ENCODE data around the gene IRX5.

Gene IRX5

DNA sequence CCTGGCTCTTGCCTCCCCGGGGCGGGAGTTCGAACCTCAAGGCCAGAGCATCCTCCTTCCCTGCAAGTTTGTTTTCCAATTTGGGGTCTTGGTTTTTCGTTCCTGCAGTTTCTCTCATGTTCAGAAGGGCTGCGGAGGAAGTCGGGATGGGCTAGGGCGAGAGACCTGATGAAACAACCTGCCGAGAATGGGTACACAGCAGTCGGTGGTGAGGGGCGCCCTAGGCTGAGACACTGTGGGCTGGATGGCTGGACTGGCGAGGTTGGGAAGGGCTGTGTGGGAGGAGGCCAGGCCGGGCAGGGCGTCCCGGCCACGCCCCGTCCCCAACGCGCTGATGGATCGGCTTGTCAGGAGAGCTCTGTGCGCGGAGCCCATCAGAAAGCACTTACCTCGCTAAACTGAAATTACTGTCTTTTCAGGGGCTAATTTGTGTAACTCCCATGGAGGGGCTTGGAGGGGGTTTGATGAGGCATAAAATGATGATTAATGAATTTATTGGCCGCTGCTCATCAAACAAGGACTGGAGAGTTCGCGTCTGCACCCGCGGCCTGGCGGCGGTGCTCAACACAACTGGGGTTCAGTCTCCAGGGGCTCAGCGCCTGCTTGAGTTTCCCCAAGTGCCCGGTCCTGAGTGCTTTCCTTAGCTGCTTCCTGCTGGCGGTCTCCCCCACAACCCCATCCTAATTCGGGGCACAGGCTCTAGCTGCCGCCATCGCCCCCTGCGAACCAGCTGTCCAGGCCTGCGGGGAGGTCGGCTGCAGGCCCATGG lies 9.0 kb downstream of the IRX5 start:
- H3K9me3 Mint-ChIP-seq: peaks cover 4% of the 10 kb centered on the region
- no peaks in the 10 kb centered on the region for H3K36me3 Mint-ChIP-seq (ENCODE audit: low read depth)
- H3K4me1 Mint-ChIP-seq: peaks cover 16% of the 10 kb centered on the region
- peaks cover 100% of the 10 kb centered on the region for H3K27me3 Mint-ChIP-seq (ENCODE audit: low read depth, poor library complexity)
- peak; percentile 72 for DNase-seq
- no peak overlapping the region for H3K27ac Mint-ChIP-seq
- TF ChIP-seq, protein P1, sequence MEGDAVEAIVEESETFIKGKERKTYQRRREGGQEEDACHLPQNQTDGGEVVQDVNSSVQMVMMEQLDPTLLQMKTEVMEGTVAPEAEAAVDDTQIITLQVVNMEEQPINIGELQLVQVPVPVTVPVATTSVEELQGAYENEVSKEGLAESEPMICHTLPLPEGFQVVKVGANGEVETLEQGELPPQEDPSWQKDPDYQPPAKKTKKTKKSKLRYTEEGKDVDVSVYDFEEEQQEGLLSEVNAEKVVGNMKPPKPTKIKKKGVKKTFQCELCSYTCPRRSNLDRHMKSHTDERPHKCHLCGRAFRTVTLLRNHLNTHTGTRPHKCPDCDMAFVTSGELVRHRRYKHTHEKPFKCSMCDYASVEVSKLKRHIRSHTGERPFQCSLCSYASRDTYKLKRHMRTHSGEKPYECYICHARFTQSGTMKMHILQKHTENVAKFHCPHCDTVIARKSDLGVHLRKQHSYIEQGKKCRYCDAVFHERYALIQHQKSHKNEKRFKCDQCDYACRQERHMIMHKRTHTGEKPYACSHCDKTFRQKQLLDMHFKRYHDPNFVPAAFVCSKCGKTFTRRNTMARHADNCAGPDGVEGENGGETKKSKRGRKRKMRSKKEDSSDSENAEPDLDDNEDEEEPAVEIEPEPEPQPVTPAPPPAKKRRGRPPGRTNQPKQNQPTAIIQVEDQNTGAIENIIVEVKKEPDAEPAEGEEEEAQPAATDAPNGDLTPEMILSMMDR (IDR thresholded peaks at IDR 0.05): no peak
- no peak overlapping the region for H3K4me3 Mint-ChIP-seq

DNA sequence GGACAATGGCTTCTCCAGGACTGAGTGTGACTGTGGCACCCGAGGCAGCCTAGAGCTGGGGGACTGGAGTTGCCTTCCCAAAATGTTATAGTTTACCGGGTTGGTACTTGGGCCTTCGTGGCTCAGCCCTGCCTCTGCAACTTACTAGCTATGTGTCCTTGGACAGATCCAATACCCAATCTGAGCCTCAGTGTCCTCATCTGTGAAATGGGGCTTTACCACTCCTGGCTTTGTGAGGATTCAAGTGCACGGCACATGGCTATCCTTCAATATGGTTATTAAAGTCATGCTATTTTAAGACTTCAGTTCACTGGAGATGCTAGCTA lies 9.6 kb downstream of the IRX5 start:
- H3K4me3 Mint-ChIP-seq: no peak overlapping the region
- peaks cover 4% of the 10 kb centered on the region for H3K9me3 Mint-ChIP-seq
- no peaks in the 10 kb centered on the region for H3K36me3 Mint-ChIP-seq (ENCODE audit: low read depth)
- H3K27ac Mint-ChIP-seq: no peak overlapping the region
- TF ChIP-seq, protein P1 (IDR thresholded peaks at IDR 0.05): no peak
- peaks cover 11% of the 10 kb centered on the region for H3K4me1 Mint-ChIP-seq
- H3K27me3 Mint-ChIP-seq (ENCODE audit: low read depth, poor library complexity): peaks cover 100% of the 10 kb centered on the region
- DNase-seq: no peak

DNA sequence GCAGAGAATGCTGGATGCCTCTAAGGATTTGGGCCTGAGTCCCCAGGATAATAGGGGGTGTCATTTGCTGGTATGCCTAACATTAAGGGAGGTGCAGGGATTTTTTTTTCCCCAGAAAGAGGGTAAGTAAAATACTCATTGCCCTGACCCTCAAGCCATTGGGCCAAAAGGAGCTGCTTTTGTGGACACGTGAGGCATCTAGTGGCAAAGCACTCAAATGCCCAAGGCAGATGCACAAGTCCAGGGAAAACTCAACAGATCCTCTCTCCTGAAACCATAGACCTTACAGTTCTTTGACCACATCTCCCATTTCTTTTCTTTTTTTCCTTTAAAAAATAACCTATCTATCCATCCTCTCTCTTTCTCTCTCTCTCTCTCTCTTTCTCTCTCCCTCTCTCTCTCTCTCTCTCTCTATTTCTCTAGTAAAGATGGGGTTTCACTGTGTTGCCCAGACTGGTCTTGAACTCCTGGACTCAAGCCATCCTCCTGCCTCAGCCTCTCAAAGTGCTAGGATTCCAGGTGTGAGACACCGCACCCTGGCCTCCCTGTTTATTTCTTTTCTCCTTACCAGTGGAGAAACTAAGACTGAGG lies 11.8 kb downstream of the IRX5 start:
- Mint-ChIP-seq H3K4me1 (no peaks in the 10 kb centered on the region), H3K27ac (no peak overlapping the region), H3K9me3 (peaks cover 4% of the 10 kb centered on the region), H3K36me3 (ENCODE audit: low read depth) (no peaks in the 10 kb centered on the region), H3K4me3 (no peak overlapping the region), H3K27me3 (ENCODE audit: low read depth, poor library complexity) (peaks cover 100% of the 10 kb centered on the region)
- TF ChIP-seq, protein P1 (IDR thresholded peaks at IDR 0.05): no peak
- no peak for DNase-seq

DNA sequence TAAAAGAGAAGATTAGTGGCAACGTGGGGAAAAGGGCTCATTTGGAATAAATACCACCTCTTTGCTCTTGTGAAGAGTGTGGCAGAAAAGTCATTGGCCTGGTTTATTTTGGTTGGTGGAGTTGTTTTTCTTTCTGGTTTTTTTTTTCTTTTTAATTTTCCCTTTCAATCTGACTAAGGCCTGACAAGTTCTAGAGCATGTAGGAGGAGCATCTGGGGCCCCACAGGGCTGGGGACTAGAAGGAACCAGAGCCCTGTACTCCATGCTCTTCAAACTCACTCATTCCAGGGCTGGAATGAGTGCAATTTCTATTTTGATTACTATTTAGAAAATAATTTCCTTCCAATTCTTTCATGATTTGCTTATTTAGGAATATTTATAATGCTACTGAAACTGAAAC lies 13.3 kb downstream of the IRX5 start:
- no peak overlapping the region for H3K27ac Mint-ChIP-seq
- H3K4me1 Mint-ChIP-seq: no peaks in the 10 kb centered on the region
- peaks cover 100% of the 10 kb centered on the region for H3K27me3 Mint-ChIP-seq (ENCODE audit: low read depth, poor library complexity)
- H3K36me3 Mint-ChIP-seq (ENCODE audit: low read depth): no peaks in the 10 kb centered on the region
- no peak overlapping the region for H3K4me3 Mint-ChIP-seq
- DNase-seq: no peak
- TF ChIP-seq, protein P1 (IDR thresholded peaks at IDR 0.05): no peak
- H3K9me3 Mint-ChIP-seq: peaks cover 4% of the 10 kb centered on the region

DNA sequence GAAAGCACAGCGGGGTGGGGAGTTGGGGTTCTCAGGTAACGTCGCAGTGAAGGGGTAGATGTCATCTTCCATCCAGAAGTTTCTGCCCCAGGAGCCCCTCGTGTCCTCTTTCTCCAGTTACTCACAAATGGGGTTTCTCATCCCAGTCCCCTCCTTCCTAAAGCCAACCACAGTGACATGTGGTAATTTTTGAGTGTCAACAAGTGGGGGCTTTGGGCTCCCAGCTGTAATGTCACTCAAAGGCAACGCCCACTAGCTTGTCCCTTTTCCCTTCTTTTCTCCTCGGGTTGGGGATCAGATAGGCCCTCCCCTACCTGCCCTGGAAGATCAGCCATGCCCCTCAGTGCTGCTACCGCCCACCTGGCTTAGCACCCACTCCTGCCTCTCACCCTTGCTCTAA lies 14.4 kb downstream of the IRX5 start:
- Mint-ChIP-seq H3K27ac (peak overlapping the region; percentile 53), H3K36me3 (ENCODE audit: low read depth) (no peaks in the 10 kb centered on the region), H3K9me3 (no peaks in the 10 kb centered on the region), H3K27me3 (ENCODE audit: low read depth, poor library complexity) (peaks cover 100% of the 10 kb centered on the region), H3K4me3 (no peak overlapping the region), H3K4me1 (no peaks in the 10 kb centered on the region)
- TF ChIP-seq, protein P1 (IDR thresholded peaks at IDR 0.05): no peak
- no peak for DNase-seq

DNA sequence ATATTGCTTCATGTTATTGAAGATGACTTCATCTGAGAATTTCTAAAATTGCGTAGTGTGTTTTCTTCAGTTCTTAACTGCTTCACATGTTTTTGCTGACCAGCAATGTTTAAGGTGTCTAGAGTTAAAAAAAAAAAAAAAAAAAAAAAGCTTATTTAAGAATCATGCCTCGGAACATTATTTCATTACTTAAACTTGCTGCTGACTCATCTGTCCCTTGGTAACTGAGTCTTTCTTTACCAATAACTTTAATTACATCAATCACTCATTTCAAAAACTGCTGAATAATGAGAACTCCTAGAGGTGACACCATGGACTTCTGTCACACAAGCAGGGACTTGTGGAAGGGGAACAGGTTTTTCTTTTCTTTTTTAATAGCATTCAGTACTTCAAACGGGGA lies 16.2 kb downstream of the IRX5 start:
- no peaks in the 10 kb centered on the region for H3K4me1 Mint-ChIP-seq
- DNase-seq: no peak
- no peaks in the 10 kb centered on the region for H3K9me3 Mint-ChIP-seq
- no peaks in the 10 kb centered on the region for H3K36me3 Mint-ChIP-seq (ENCODE audit: low read depth)
- H3K27ac Mint-ChIP-seq: no peak overlapping the region
- peaks cover 100% of the 10 kb centered on the region for H3K27me3 Mint-ChIP-seq (ENCODE audit: low read depth, poor library complexity)
- TF ChIP-seq, protein P1 (IDR thresholded peaks at IDR 0.05): no peak
- no peak overlapping the region for H3K4me3 Mint-ChIP-seq

All from nephron progenitor cell (in vitro differentiated cells).